HCT116 (cell line): ENCODE measurements around the gene TMEM240. TPM values are rescaled to one million over a fixed set of nuclear protein-coding genes. Genes with fewer than 3 reads are reported as not detected.

Experiments used
- ATAC-seq: fragments of 200-7000 bp; cut with Tn5 transposase; 2 replicates; pipeline ENCODE4 v1.9.1; 2020; ENCODE audit warnings: mild to moderate bottlenecking, moderate library complexity
- BruUV-seq: library from RNA; stranded (reverse); fragments of 400-500 nt; replicated peaks from 2 replicates; lab custom pipeline; 2021; lab: Mats Ljungman, UMichigan
- CTCF ChIA-PET: fragments of 300-600 bp; sonication (Branson Sonifier 250); formaldehyde crosslinking; loops from one replicate; lab custom pipeline; 2021; ENCODE audit warnings: antibody characterized with exemption; lab: Charles Lee
- POLR2A ChIA-PET: fragments of 300-600, 350-600 bp; sonication (Branson Sonifier 250); formaldehyde crosslinking; loops from one replicate; lab custom pipeline; 2021; ENCODE audit warnings: antibody characterized with exemption; lab: Charles Lee
- RAD21 ChIA-PET, 2 experiments: fragments of 300-600 bp; sonication (Branson Sonifier 250); formaldehyde crosslinking; loops; one replicate each; lab custom pipeline; 2023; ENCODE audit warnings: low total read pairs in 2 of 2; ENCODE audit not compliant: uncharacterized antibody in 2 of 2, unreplicated experiment in 2 of 2, low non-redundant PET in 1 of 2; lab: Charles Lee
- DNase-seq: peaks from one replicate; pipeline ENCODE4 v3.0.0-alpha.2; 2010; ENCODE audit warnings: low read depth, low spot score
- H2AFZ ChIP-seq: fragments of 200-600 bp; shearing (Covaris generic), sonication (generic); 2 replicates; pipeline ENCODE4 v1.6.1; 2017; ENCODE audit warnings: low read depth, mixed run types, mixed read lengths, antibody characterized with exemption, low read length; ENCODE audit not compliant: poor library complexity, severe bottlenecking
- H3K27ac ChIP-seq: 2 replicates; pipeline ENCODE4 v1.5.1; 2012; ENCODE audit warnings: low read depth, low read length
- H3K27me3 ChIP-seq: fragments of 200-600 bp; sonication (generic); 2 replicates; pipeline ENCODE4 v1.6.1; 2016; ENCODE audit warnings: mixed run types, low read length, mixed read lengths; ENCODE audit not compliant: insufficient read depth
- H3K36me3 ChIP-seq, 2 experiments: fragments of 200-500 bp in 1 of 2; fragments of 200-600 bp in 1 of 2; sonication (Bioruptor generic) in 1 of 2; sonication (generic) in 1 of 2; 2 replicates each; pipeline versions ENCODE4 v1.5.1 to v1.6.1; 2014 to 2016; ENCODE audit warnings: low read length in 2 of 2, inconsistent platforms in 1 of 2, mixed read lengths in 1 of 2, mixed run types in 1 of 2; ENCODE audit not compliant: insufficient read depth in 2 of 2, control insufficient read depth in 1 of 2
- H3K4me1 ChIP-seq, 2 experiments: fragments of 200-600 bp in 1 of 2; sonication (generic) in 1 of 2; 2 replicates each; pipeline versions ENCODE4 v1.5.1 to v1.6.1; 2012 to 2017; ENCODE audit warnings: low read length in 2 of 2, inconsistent platforms in 1 of 2, mild to moderate bottlenecking in 1 of 2, mixed read lengths in 1 of 2, mixed run types in 1 of 2, moderate library complexity in 1 of 2; ENCODE audit not compliant: insufficient read depth in 2 of 2, control insufficient read depth in 1 of 2
- H3K4me2 ChIP-seq: fragments of 200-600 bp; sonication (generic); 2 replicates; pipeline ENCODE4 v1.6.1; 2017; ENCODE audit warnings: mixed run types, low read length, mixed read lengths
- H3K4me3 ChIP-seq, 2 experiments: fragments of 200-600 bp in 1 of 2; sonication (generic) in 1 of 2; replicated peaks in 1 of 2; 2 replicates each; pipeline ENCODE4 v1.5.1; 2011 to 2016; ENCODE audit warnings: low read length in 2 of 2, control low read depth in 1 of 2, low read depth in 1 of 2, mild to moderate bottlenecking in 1 of 2, mixed read lengths in 1 of 2, mixed run types in 1 of 2
- H3K79me2 ChIP-seq: fragments of 200-600 bp; sonication (generic); 2 replicates; pipeline ENCODE4 v1.6.1; 2017; ENCODE audit warnings: mild to moderate bottlenecking, mixed run types, low read length, moderate library complexity, mixed read lengths; ENCODE audit not compliant: insufficient read depth
- H3K9ac ChIP-seq: fragments of 200-600 bp; sonication (generic); 2 replicates; pipeline ENCODE4 v1.6.1; 2016; ENCODE audit warnings: low read length, mixed read lengths
- H3K9me2 ChIP-seq: fragments of 200-600 bp; sonication (generic), shearing (Covaris generic); 2 replicates; pipeline ENCODE4 v1.6.1; 2017; ENCODE audit warnings: mixed run types, mild to moderate bottlenecking, moderate library complexity; ENCODE audit not compliant: insufficient read depth
- H3K9me3 ChIP-seq, 2 experiments: fragments of 200-500 bp in 1 of 2; fragments of 200-600 bp in 1 of 2; sonication (Bioruptor generic) in 1 of 2; sonication (generic) in 1 of 2; 2 replicates each; pipeline ENCODE4 v1.6.1; 2014 to 2017; ENCODE audit warnings: low read length in 2 of 2, mixed read lengths in 2 of 2, inconsistent platforms in 1 of 2, low read depth in 1 of 2, mild to moderate bottlenecking in 1 of 2, mixed run types in 1 of 2, moderate library complexity in 1 of 2; ENCODE audit not compliant: control insufficient read depth in 1 of 2, insufficient read depth in 1 of 2
- H4K20me1 ChIP-seq: fragments of 200-600 bp; sonication (generic), shearing (Covaris generic); 2 replicates; pipeline ENCODE4 v1.6.1; 2017; ENCODE audit warnings: mixed run types, mild to moderate bottlenecking, moderate library complexity; ENCODE audit not compliant: insufficient read depth
- CBX3 ChIP-seq: IDR thresholded peaks from 2 replicates; pipeline ENCODE4 v1.6.1; 2012; ENCODE audit warnings: low read depth
- CEBPB ChIP-seq: IDR thresholded peaks from 2 replicates; pipeline ENCODE4 v1.6.1; 2012; ENCODE audit warnings: low read depth
- ELF1 ChIP-seq: IDR thresholded peaks from 2 replicates; pipeline ENCODE4 v1.6.1; 2012; ENCODE audit warnings: low read depth, borderline replicate concordance
- EZH2 ChIP-seq: fragments of 200-600 bp; sonication (generic); IDR thresholded peaks from 2 replicates; pipeline ENCODE4 v1.6.1; 2017; ENCODE audit warnings: antibody characterized with exemption, mixed run types
- EZH2phosphoT487 ChIP-seq: fragments of 200-600 bp; IDR thresholded peaks from 2 replicates; pipeline ENCODE4 v1.6.1; 2018; ENCODE audit warnings: antibody characterized with exemption, borderline replicate concordance
- FOSL1 ChIP-seq: IDR thresholded peaks from 2 replicates; pipeline ENCODE4 v1.6.1; 2012; ENCODE audit warnings: low read depth
- JUND ChIP-seq: IDR thresholded peaks from 2 replicates; pipeline ENCODE4 v1.6.1; 2012
- POLR2A ChIP-seq: IDR thresholded peaks from 2 replicates; pipeline ENCODE4 v1.7.0; 2011; ENCODE audit warnings: borderline replicate concordance; ENCODE audit not compliant: insufficient read depth, insufficient read length; ENCODE audit errors: extremely low read depth
- POLR2AphosphoS5 ChIP-seq: IDR thresholded peaks from 2 replicates; pipeline ENCODE4 v1.6.1; 2011; ENCODE audit warnings: mild to moderate bottlenecking, low read depth, low read length, moderate library complexity
- RAD21 ChIP-seq: IDR thresholded peaks from 2 replicates; pipeline ENCODE4 v1.6.1; 2012; ENCODE audit warnings: low read depth, mild to moderate bottlenecking
- SIN3A ChIP-seq: IDR thresholded peaks from 2 replicates; pipeline ENCODE4 v1.6.1; 2012; ENCODE audit warnings: low read depth
- SP1 ChIP-seq: IDR thresholded peaks from 2 replicates; pipeline ENCODE4 v1.6.1; 2012; ENCODE audit warnings: low read depth
- SRF ChIP-seq: IDR thresholded peaks from 2 replicates; pipeline ENCODE4 v1.6.1; 2012; ENCODE audit warnings: low read depth
- TCF7L2 ChIP-seq: IDR thresholded peaks from 2 replicates; pipeline ENCODE4 v1.7.0; 2011; ENCODE audit warnings: borderline replicate concordance, inconsistent platforms; ENCODE audit not compliant: insufficient read depth, insufficient read length; ENCODE audit errors: extremely low read depth
- YY1 ChIP-seq: IDR thresholded peaks from 2 replicates; pipeline ENCODE4 v1.6.1; 2011; ENCODE audit warnings: low read length, low read depth, moderate library complexity, mild to moderate bottlenecking; ENCODE audit not compliant: insufficient replicate concordance; ENCODE audit errors: extremely low read depth
- ZNF274 ChIP-seq: fragments of 200-500 bp; sonication (Bioruptor generic); IDR thresholded peaks from 2 replicates; pipeline ENCODE4 v1.6.1; 2014; ENCODE audit warnings: mild to moderate bottlenecking, low read depth, low read length, inconsistent platforms
- intact Hi-C: fragments of 100-400 bp; cut with micrococcal nuclease; formaldehyde crosslinking; loops from 2 replicates; pipeline ENCODE4 v1.10.0; 2022
- total RNA-seq: library from RNA; stranded (reverse); gene quantifications from one replicate; pipeline ENCODE4 v1.2.1, GENCODE V29; 2021; ENCODE audit not compliant: unreplicated experiment
- TF ChIP-seq, protein P1 (sequence below): IDR thresholded peaks from 2 replicates; pipeline ENCODE4 v1.6.1; 2011; ENCODE audit warnings: mild to moderate bottlenecking, low read length, moderate library complexity; ENCODE audit not compliant: insufficient replicate concordance; ENCODE audit errors: extremely low read depth
- TF ChIP-seq, protein P2 (sequence below): IDR thresholded peaks from 2 replicates; pipeline ENCODE4 v1.6.1; 2012
- TF ChIP-seq, protein P3 (sequence below): IDR thresholded peaks from 2 replicates; pipeline ENCODE4 v1.6.1; 2012; ENCODE audit warnings: low read depth
- TF ChIP-seq, protein P4 (sequence below): IDR thresholded peaks from 2 replicates; pipeline ENCODE4 v1.6.1; 2012

The TMEM240 gene
- total RNA-seq, 1 experiment from 2014 or later = 2.3 TPM

DNA sequence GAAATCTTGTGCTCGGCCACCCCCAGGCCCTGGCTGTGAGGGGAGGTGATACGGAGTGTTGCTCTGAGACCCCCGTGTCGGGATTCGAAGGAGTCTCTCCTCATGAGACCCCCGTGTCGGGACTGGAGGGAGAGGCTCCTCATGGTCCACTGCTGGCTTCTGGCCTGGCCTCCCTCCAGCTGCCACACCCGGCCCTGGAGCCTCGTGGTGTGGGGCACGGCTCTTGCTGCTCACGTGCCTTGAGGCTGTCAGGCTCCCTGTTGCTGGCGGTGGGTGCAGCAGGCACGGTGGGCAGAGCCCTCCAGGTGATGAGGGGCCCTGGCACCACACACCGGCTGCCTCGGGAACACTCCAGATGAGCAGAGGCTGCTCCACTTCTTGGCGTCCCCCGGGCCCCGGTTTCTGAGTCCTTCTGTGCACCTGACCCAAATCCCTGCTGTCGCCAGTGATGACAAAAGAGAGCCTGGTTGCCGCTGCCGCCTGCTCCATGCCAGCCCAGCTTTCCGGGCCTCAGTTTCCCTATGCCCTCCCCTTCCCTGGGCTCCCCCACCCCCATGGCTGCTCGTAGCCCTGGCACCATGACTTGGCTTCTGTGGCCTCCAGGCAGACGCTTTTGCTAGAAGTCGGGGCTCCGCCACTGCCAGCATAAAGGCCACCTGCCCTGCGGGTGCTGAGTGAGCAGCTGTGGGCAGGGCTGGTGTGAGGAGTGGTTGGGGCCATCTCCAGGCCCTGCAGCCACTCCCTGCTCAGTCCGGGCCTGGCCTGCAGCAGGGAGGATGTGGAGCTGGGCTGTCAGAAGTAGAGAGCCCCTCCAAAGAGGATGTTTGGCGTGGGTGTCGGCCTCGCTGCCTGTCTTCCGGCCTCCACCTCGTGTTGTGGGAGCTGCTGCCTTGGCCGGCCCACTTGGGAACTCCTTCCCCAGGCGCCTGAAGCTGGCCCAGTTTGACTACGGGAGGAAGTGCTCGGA is 11.8 kb downstream of the TMEM240 start:
- POLR2A ChIA-PET = no interaction called here
- Histone ChIP-seq H3K36me3 (peaks cover 6 to 39% of the 10 kb centered on the region in 2 experiments; a peak in 3 of 4 replicates), H3K4me2 (no peak overlapping the region), H3K9ac (no peak overlapping the region), H3K4me1 (no peaks in the 10 kb centered on the region), H3K27me3 (no peaks in the 10 kb centered on the region), H3K9me3 (no peaks in the 10 kb centered on the region; a peak in 1 of 4 replicates), H3K79me2 (no peaks in the 10 kb centered on the region), H3K4me3 (no peak overlapping the region), H3K9me2 (no peaks in the 10 kb centered on the region), H3K27ac (no peak overlapping the region), H4K20me1 (no peaks in the 10 kb centered on the region), H2AFZ (no peak overlapping the region)
- no TSS peak for BruUV-seq
- DNase-seq (no peak), ATAC-seq (no peak)
- TF ChIP-seq, protein P1, sequence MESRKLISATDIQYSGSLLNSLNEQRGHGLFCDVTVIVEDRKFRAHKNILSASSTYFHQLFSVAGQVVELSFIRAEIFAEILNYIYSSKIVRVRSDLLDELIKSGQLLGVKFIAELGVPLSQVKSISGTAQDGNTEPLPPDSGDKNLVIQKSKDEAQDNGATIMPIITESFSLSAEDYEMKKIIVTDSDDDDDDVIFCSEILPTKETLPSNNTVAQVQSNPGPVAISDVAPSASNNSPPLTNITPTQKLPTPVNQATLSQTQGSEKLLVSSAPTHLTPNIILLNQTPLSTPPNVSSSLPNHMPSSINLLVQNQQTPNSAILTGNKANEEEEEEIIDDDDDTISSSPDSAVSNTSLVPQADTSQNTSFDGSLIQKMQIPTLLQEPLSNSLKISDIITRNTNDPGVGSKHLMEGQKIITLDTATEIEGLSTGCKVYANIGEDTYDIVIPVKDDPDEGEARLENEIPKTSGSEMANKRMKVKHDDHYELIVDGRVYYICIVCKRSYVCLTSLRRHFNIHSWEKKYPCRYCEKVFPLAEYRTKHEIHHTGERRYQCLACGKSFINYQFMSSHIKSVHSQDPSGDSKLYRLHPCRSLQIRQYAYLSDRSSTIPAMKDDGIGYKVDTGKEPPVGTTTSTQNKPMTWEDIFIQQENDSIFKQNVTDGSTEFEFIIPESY = no peak
- TF ChIP-seq JUND = no peak
- TF ChIP-seq, protein P2, sequence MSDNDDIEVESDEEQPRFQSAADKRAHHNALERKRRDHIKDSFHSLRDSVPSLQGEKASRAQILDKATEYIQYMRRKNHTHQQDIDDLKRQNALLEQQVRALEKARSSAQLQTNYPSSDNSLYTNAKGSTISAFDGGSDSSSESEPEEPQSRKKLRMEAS = no peak
- TF ChIP-seq RAD21 = no peak
- no peak for TF ChIP-seq CEBPB
- no peak for TF ChIP-seq SRF
- TF ChIP-seq, protein P3, sequence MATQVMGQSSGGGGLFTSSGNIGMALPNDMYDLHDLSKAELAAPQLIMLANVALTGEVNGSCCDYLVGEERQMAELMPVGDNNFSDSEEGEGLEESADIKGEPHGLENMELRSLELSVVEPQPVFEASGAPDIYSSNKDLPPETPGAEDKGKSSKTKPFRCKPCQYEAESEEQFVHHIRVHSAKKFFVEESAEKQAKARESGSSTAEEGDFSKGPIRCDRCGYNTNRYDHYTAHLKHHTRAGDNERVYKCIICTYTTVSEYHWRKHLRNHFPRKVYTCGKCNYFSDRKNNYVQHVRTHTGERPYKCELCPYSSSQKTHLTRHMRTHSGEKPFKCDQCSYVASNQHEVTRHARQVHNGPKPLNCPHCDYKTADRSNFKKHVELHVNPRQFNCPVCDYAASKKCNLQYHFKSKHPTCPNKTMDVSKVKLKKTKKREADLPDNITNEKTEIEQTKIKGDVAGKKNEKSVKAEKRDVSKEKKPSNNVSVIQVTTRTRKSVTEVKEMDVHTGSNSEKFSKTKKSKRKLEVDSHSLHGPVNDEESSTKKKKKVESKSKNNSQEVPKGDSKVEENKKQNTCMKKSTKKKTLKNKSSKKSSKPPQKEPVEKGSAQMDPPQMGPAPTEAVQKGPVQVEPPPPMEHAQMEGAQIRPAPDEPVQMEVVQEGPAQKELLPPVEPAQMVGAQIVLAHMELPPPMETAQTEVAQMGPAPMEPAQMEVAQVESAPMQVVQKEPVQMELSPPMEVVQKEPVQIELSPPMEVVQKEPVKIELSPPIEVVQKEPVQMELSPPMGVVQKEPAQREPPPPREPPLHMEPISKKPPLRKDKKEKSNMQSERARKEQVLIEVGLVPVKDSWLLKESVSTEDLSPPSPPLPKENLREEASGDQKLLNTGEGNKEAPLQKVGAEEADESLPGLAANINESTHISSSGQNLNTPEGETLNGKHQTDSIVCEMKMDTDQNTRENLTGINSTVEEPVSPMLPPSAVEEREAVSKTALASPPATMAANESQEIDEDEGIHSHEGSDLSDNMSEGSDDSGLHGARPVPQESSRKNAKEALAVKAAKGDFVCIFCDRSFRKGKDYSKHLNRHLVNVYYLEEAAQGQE = no peak
- no peak for TF ChIP-seq EZH2
- no peak for TF ChIP-seq YY1
- no peak for TF ChIP-seq CBX3
- TF ChIP-seq, protein P4, sequence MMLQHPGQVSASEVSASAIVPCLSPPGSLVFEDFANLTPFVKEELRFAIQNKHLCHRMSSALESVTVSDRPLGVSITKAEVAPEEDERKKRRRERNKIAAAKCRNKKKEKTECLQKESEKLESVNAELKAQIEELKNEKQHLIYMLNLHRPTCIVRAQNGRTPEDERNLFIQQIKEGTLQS = no peak
- TF ChIP-seq POLR2AphosphoS5 = no peak
- no peak for TF ChIP-seq POLR2A
- no peak for TF ChIP-seq SIN3A
- TF ChIP-seq FOSL1 = no peak
- no peak for TF ChIP-seq EZH2phosphoT487
- no peak for TF ChIP-seq SP1
- TF ChIP-seq ELF1 = no peak
- TF ChIP-seq TCF7L2 = no peak
- TF ChIP-seq ZNF274 = no peak
- intact Hi-C loops = no loop called here
- CTCF ChIA-PET = no interaction called here
- RAD21 ChIA-PET = no interaction called here
